D721Med (cell line): ENCODE measurements around the gene PCBP3.

ENCODE experiments used
- DNase-seq: peaks from one replicate; pipeline ENCODE4 v3.0.0; 2011; ENCODE audit warnings: low spot score; ENCODE audit not compliant: insufficient read length
- FAIRE-seq: peaks from 2 replicates; lab custom pipeline; 2011; peaks lifted over from hg19 to GRCh38; lab: Jason Lieb, UNC
- TF ChIP-seq, protein P1 (sequence below): IDR thresholded peaks from 2 replicates; pipeline ENCODE4 v1.5.1; 2012; ENCODE audit warnings: mild to moderate bottlenecking, control low read depth; ENCODE audit not compliant: insufficient read depth; ENCODE audit errors: missing control alignments

Gene PCBP3

DNA sequence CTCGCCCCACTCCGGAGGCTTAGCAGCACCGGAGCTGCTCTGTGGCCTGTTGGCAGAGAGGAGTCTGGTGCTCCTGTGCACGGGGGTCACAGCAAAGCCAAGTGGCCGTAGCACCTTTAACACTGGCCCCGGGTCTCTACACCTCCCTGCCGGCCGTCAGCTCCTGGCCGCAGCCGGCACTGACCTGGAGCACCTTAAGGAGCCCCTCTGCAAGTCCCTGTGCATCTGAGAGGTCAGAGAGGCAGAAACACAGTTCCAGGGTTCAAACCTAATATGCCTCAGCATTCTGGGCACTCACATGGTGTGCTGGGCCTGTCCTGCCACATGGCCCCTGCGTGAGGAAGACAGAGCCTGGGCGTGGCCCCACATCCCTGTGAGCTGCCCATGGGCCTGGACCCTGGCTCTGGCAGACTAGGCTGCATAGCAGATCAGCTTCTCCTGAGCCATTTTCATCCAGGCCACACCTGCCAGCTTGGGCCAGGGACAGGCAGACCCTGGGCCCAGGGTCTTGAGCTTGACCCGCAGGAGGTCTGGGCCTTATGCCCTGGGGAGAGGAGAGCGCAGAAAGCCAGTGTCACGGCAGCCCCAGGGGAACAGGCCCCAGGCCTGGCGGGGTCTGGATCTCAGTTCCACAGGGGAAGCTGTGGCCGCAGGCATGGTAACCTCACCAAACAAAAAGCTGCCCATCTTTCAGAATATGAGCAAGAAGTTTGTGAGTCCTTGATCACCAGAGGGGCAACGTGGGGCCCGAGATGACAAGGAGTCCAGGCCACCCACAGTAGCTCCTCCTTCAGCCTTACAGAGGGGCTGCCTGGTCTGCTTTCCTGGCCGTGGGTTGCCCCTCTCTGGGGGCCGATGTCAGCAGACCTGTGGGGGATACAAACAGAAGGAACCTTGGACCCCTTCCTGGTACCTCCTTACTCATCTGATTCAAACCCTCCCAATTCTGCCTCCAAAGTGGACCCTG lies 192.1 kb downstream of the PCBP3 start:
- TF ChIP-seq, protein P1, sequence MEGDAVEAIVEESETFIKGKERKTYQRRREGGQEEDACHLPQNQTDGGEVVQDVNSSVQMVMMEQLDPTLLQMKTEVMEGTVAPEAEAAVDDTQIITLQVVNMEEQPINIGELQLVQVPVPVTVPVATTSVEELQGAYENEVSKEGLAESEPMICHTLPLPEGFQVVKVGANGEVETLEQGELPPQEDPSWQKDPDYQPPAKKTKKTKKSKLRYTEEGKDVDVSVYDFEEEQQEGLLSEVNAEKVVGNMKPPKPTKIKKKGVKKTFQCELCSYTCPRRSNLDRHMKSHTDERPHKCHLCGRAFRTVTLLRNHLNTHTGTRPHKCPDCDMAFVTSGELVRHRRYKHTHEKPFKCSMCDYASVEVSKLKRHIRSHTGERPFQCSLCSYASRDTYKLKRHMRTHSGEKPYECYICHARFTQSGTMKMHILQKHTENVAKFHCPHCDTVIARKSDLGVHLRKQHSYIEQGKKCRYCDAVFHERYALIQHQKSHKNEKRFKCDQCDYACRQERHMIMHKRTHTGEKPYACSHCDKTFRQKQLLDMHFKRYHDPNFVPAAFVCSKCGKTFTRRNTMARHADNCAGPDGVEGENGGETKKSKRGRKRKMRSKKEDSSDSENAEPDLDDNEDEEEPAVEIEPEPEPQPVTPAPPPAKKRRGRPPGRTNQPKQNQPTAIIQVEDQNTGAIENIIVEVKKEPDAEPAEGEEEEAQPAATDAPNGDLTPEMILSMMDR, result no peak
- DNase-seq (no peak), FAIRE-seq (no peak)

DNA sequence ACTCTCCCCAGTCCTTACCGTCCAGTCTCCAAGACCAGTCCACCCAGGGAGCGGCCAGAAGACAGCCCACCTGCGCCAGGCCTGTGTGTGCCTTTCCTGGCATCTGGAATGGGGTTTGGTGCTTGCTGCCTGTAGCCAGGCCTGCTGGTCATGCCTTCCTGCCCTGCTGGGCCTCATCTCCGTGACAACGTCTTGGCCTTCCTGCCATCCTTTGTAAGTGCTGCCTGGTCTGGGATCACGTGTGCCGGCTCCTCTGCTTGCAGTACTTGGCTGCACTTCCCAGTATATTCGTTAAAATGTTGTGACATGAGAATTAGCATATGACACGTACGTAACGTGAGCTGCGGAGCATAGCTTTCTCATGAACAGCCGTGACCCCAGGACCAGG lies 192.7 kb downstream of the PCBP3 start:
- no peak for FAIRE-seq
- TF ChIP-seq, protein P1, result no peak
- DNase-seq, result no peak

DNA sequence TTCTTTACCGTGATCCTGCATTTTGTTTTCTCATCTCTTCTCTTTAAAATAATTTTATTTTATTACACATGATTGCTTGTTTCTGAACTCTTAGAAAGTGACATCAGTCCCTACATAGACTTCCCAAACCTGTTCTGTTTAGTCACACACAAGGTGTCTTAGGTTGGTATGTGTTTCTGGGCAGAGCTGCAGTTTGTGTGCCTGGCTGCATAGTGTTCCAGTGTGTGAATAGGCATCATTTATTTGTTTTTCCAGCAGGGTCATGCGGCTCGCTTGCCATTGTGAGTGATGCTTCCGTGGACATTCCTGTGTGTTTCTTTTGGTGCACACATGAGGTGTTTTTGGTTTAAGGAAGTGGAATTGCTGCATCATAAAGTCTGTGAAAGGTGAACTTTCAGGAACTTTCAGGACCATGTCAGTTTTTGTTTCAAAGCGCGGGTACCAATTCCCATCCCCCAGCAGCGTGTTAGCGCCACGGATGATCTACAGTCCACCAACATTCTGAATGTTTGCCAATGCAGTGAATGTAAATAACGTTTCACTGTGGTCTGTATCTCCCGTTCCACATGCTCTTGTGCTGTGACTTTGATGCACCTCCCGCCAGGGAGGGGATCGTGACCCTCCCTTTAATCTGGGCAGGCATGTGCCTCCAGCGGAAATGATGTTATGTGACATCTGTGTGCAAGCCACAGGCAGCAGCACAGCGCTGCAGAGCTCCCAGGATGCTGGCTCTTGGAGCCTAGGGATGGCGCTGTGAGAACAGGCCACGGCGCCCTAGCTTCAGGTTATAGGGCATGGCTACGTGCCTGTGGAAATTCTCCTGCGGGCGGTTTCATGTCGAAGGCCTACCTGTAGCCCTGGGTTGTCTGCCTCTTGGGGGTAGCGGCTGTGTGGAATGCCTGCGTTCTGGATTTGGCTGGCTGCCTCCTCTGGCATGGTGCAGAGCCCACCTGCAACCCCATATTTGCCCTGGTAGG lies 193.5 kb downstream of the PCBP3 start:
- FAIRE-seq, result no peak
- TF ChIP-seq, protein P1, result no peak
- no peak for DNase-seq

GRCh38 chr21:45837936-45838335 lies 194.4 kb downstream of the PCBP3 start:
- DNase-seq (no peak), FAIRE-seq (no peak)
- TF ChIP-seq, protein P1, result no peak

GRCh38 chr21:45838634-45839033 lies 195.1 kb downstream of the PCBP3 start:
- DNase-seq (no peak), FAIRE-seq (no peak)
- TF ChIP-seq, protein P1, result no peak

DNA sequence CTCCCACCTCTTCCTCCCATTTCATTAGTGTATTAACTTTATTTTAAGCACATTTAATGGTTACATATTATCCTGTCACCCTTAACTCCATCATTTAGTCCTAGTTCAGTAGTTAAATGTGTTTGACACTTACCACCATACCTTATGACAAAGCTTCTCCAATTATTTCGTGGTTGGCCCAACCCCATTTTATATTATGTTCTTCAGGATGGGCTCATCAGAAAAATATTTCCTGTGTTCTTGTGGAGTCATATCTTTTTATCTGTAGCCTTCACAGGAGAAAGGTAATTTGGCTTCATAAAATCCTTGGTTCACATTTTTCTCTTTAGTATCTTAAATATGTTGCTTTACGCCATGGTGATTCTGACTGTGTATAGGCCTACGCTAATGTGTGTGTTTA lies 195.7 kb downstream of the PCBP3 start:
- DNase-seq, result no peak
- FAIRE-seq, result no peak
- TF ChIP-seq, protein P1, result no peak
